Measurements from ENCODE around the gene SDK1.
A peak's percentile ranks its signal among the peaks of the same experiment; 100 is the strongest.

The SDK1 gene

GRCh38 chr7:4266270-4267040, 965.4 kb downstream of the SDK1 start:
- no peak for DNase-seq (ENCODE audit: low read depth, low spot score)

- no peak for DNase-seq (ENCODE audit: low read depth, low spot score)
Measured at GRCh38 chr7:4267341-4268039, 966.4 kb downstream of the SDK1 start.

GRCh38 chr7:4268040-4268965, 967.3 kb downstream of the SDK1 start:
- peak; percentile 23 for DNase-seq (ENCODE audit: low read depth, low spot score)

- DNase-seq (ENCODE audit: low read depth, low spot score): no peak
Measured at GRCh38 chr7:4269086-4269485, 968.0 kb downstream of the SDK1 start.

GRCh38 chr7:4269746-4270145, 968.7 kb downstream of the SDK1 start:
- DNase-seq (ENCODE audit: low read depth, low spot score): no peak

GRCh38 chr7:4270268-4270667, 969.2 kb downstream of the SDK1 start:
- no peak for DNase-seq (ENCODE audit: low read depth, low spot score)

GRCh38 chr7:4270941-4271715, 970.1 kb downstream of the SDK1 start:
- no peak for DNase-seq (ENCODE audit: low read depth, low spot score)

GRCh38 chr7:4271716-4272015, 970.6 kb downstream of the SDK1 start:
- DNase-seq (ENCODE audit: low read depth, low spot score): no peak

- no peak for DNase-seq (ENCODE audit: low read depth, low spot score)
Measured at GRCh38 chr7:4272141-4272540, 971.1 kb downstream of the SDK1 start.

- no peak for DNase-seq (ENCODE audit: low read depth, low spot score)
Measured at GRCh38 chr7:4273566-4274230, 972.6 kb downstream of the SDK1 start.

GRCh38 chr7:4274286-4274685, 973.2 kb downstream of the SDK1 start:
- DNase-seq (ENCODE audit: low read depth, low spot score): no peak

GRCh38 chr7:4277936-4278335, 976.9 kb downstream of the SDK1 start:
- DNase-seq (ENCODE audit: low read depth, low spot score): no peak

- DNase-seq (ENCODE audit: low read depth, low spot score): no peak
Measured at GRCh38 chr7:4279216-4279615, 978.2 kb downstream of the SDK1 start.

- DNase-seq (ENCODE audit: low read depth, low spot score): no peak
Measured at GRCh38 chr7:4281231-4281993, 980.4 kb downstream of the SDK1 start.

GRCh38 chr7:4282434-4283223, 981.6 kb downstream of the SDK1 start:
- DNase-seq (ENCODE audit: low read depth, low spot score): peak; percentile 60

- DNase-seq (ENCODE audit: low read depth, low spot score): no peak
Measured at GRCh38 chr7:4286351-4286750, 985.3 kb downstream of the SDK1 start.

- no peak for DNase-seq (ENCODE audit: low read depth, low spot score)
Measured at GRCh38 chr7:4288791-4289394, 987.8 kb downstream of the SDK1 start.

- no peak for DNase-seq (ENCODE audit: low read depth, low spot score)
Measured at GRCh38 chr7:4297165-4297917, 996.3 kb downstream of the SDK1 start.

GRCh38 chr7:4297918-4298219, 996.8 kb downstream of the SDK1 start:
- no peak for DNase-seq (ENCODE audit: low read depth, low spot score)

Measured in astrocyte of the hippocampus (primary cell).